ENCODE data around the gene ZPR1.

ZPR1 gene

GRCh38 chr11:116750070-116750718 lies 37.6 kb downstream of the ZPR1 start:
- no peak for DNase-seq

- no peak for DNase-seq
These were observed 45.7 kb downstream of the ZPR1 start for GRCh38 chr11:116742104-116742503.

GRCh38 chr11:116740741-116741140 lies 47.1 kb downstream of the ZPR1 start:
- no peak for DNase-seq

GRCh38 chr11:116738975-116739374 lies 48.8 kb downstream of the ZPR1 start:
- DNase-seq = no peak

- peak; percentile 10 for DNase-seq
These were observed 51.1 kb downstream of the ZPR1 start for GRCh38 chr11:116736763-116737162.

- DNase-seq = no peak
These were observed 53.8 kb downstream of the ZPR1 start for GRCh38 chr11:116733969-116734508.

GRCh38 chr11:116733043-116733755 lies 54.6 kb downstream of the ZPR1 start:
- no peak for DNase-seq

- DNase-seq = peak; percentile 62
These were observed 55.4 kb downstream of the ZPR1 start for GRCh38 chr11:116732271-116733042.

GRCh38 chr11:116731821-116732220 lies 56.0 kb downstream of the ZPR1 start:
- no peak for DNase-seq

- peak; percentile 21 for DNase-seq
These were observed 56.6 kb downstream of the ZPR1 start for GRCh38 chr11:116731097-116731761.

GRCh38 chr11:116730601-116731000 lies 57.2 kb downstream of the ZPR1 start:
- no peak for DNase-seq

GRCh38 chr11:116730241-116730561 lies 57.6 kb downstream of the ZPR1 start:
- DNase-seq = no peak

GRCh38 chr11:116729501-116730240 lies 58.2 kb downstream of the ZPR1 start:
- DNase-seq = no peak

- DNase-seq = no peak
These were observed 59.8 kb downstream of the ZPR1 start for GRCh38 chr11:116727990-116728389.

- peak; percentile 50 for DNase-seq
These were observed 62.2 kb downstream of the ZPR1 start for GRCh38 chr11:116725434-116726221.

- DNase-seq = no peak
These were observed 63.0 kb downstream of the ZPR1 start for GRCh38 chr11:116724813-116725212.
